Stimulated activated CD4-positive, alpha-beta T cell treated with anti-CD3 and anti-CD28 coated beads, Interleukin-12 subunit alpha, Interleukin-12 subunit beta, amount 100 ng/mL, for 4 hours (primary cell): ENCODE measurements around the gene GON7.

Experiments used
- DNase-seq: peaks from one replicate; pipeline ENCODE4 v3.0.0-alpha.2; 2020

The GON7 gene

DNA sequence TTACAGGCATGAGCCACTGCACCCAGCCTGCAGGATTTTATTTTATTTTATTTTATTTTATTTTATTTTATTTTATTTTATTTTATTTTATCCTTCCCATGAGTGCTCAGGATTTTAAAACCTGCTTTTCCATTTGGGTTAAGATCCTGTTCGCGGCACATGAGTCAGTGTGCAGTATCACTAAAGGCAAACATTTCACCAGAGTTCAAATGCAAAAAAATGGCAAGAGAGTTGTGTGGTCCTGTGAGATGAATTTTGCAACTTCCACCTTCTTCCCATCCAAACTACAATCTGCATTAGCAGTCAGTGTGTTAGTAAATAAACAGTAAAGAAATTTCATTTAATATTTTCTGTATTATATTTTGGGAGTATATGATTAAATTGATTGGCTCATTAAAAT lies 51.2 kb downstream of the GON7 start:
- DNase-seq = no peak

GRCh38 chr14:93153121-93153520 lies 53.7 kb downstream of the GON7 start:
- no peak for DNase-seq
